Measurements from ENCODE around the gene AJM1.

GRCh38 chr9:136865768-136866103 is 23.5 kb downstream of the AJM1 start:
- TF ChIP-seq, protein P1, sequence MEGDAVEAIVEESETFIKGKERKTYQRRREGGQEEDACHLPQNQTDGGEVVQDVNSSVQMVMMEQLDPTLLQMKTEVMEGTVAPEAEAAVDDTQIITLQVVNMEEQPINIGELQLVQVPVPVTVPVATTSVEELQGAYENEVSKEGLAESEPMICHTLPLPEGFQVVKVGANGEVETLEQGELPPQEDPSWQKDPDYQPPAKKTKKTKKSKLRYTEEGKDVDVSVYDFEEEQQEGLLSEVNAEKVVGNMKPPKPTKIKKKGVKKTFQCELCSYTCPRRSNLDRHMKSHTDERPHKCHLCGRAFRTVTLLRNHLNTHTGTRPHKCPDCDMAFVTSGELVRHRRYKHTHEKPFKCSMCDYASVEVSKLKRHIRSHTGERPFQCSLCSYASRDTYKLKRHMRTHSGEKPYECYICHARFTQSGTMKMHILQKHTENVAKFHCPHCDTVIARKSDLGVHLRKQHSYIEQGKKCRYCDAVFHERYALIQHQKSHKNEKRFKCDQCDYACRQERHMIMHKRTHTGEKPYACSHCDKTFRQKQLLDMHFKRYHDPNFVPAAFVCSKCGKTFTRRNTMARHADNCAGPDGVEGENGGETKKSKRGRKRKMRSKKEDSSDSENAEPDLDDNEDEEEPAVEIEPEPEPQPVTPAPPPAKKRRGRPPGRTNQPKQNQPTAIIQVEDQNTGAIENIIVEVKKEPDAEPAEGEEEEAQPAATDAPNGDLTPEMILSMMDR (IDR thresholded peaks at IDR 0.05): no peak
- TF ChIP-seq POLR2A (IDR thresholded peaks at IDR 0.05): no peak
